Ectodermal cell (in vitro differentiated cells): ENCODE results near the gene RAD51B.

Experiments
- H3K27ac ChIP-seq: 2 replicates; pipeline ENCODE4 v1.7.0; 2013; ENCODE audit warnings: mild to moderate bottlenecking, low read depth, low read length; ENCODE audit not compliant: insufficient read depth, poor library complexity, severe bottlenecking
- H3K27me3 ChIP-seq: 2 replicates; pipeline ENCODE4 v1.7.0; 2013; ENCODE audit warnings: mild to moderate bottlenecking, low read length; ENCODE audit not compliant: insufficient read depth, control insufficient read depth, poor library complexity, severe bottlenecking
- H3K36me3 ChIP-seq: one replicate; pipeline ENCODE4 v1.7.0; 2013; ENCODE audit warnings: low read length; ENCODE audit not compliant: control insufficient read depth, insufficient read depth
- H3K4me1 ChIP-seq: one replicate; pipeline ENCODE4 v1.7.0; 2013; ENCODE audit warnings: low read length; ENCODE audit not compliant: control insufficient read depth, insufficient read depth
- H3K4me3 ChIP-seq: 2 replicates; pipeline ENCODE4 v1.7.0; 2013; ENCODE audit warnings: low read depth, low read length, control low read depth; ENCODE audit not compliant: insufficient read depth
- H3K9me3 ChIP-seq: 2 replicates; pipeline ENCODE4 v1.7.0; 2013; ENCODE audit warnings: mild to moderate bottlenecking, low read length, moderate library complexity; ENCODE audit not compliant: control insufficient read depth
- WGBS, 2 experiments: methylation state at CpG; one replicate each; pipeline ENCODE4 v1.1.7; 2013; ENCODE audit warnings: missing lambda C conversion rate in 2 of 2; 5-methylcytosine and 5-hydroxymethylcytosine counted together

Gene RAD51B

DNA sequence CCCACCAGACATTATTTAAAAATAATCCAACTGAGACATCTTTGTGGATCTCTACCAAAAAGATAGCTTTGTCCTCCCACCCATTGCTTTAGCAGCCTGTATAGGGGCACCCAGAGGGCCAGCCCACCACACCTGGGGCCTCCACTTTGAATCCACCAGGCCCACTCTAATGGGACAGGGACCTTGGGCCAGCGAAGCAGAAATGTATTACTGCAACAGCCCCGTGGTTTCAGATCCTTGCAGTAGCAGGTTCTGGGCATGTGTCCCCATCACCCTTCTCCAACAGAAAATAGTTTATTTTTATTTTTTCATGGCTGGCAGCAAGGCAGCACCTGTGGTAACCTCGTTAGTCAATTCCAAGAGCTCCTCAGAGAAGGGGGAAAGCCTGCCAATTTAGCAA lies 754.9 kb downstream of the RAD51B start:
- 95% methylated on average over 3 of the region's 3 CpGs for WGBS, 2 experiments
- Histone ChIP-seq H3K36me3 (no peaks in the 10 kb centered on the region), H3K27me3 (no peaks in the 10 kb centered on the region), H3K27ac (no peak overlapping the region), H3K4me1 (peaks cover 29% of the 10 kb centered on the region), H3K9me3 (no peaks in the 10 kb centered on the region), H3K4me3 (no peak overlapping the region)

GRCh38 chr14:68574906-68575305 lies 755.3 kb downstream of the RAD51B start:
- Histone ChIP-seq H3K36me3 (no peaks in the 10 kb centered on the region), H3K27me3 (no peaks in the 10 kb centered on the region), H3K4me1 (peaks cover 24% of the 10 kb centered on the region), H3K9me3 (no peaks in the 10 kb centered on the region), H3K4me3 (no peak overlapping the region), H3K27ac (no peak overlapping the region)
- 93 to 100% methylated on average over 3 of the region's 3 CpGs for WGBS, 2 experiments

DNA sequence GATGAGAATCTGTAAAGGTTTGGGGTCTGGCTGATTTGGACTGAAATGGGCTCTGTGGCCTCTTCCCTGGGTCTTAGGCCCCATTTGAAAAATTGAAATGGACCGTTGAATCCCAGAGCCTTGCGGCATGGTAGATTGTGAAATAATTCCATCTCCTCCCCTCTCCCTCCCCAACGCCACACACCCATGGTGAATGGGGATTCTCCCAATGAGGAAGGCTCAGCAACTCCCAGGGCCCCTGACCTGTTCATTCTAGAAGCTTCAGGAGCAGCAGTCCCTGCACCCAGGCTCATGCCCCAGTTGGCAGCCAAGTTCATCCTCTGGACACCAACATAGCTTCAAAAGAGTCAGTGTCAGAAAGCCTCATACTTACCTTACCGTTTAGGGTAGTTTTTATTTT lies 755.8 kb downstream of the RAD51B start:
- Histone ChIP-seq H3K4me3 (no peak overlapping the region), H3K27ac (no peak overlapping the region), H3K27me3 (no peaks in the 10 kb centered on the region), H3K9me3 (no peaks in the 10 kb centered on the region), H3K36me3 (no peaks in the 10 kb centered on the region), H3K4me1 (peaks cover 19% of the 10 kb centered on the region)
- WGBS, 2 experiments, result 79 to 83% methylated on average over 3 to 4 of the region's 4 CpGs

DNA sequence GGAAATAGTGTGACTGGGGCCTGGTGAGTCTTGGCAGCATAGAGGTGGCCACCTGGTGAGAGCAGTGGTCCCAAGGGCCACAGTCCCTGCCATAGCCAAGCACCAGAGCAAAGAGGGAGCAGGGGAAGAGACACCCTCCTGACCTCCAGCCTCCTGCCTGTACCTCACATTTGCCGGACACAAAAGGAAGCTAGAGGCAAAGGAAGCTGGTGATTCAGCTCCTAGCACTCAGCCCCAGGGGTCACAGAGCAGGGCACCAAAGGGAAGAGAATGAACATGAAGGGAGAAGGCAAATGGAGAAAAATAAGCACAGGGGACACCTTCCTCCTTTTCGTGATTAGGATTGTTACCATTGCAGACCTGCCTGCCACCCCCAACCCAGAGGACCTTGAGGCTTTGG lies 756.5 kb downstream of the RAD51B start:
- H3K27ac ChIP-seq, result no peak overlapping the region
- WGBS, 2 experiments, result 85 to 89% methylated on average over 2 of the region's 2 CpGs
- no peaks in the 10 kb centered on the region for H3K9me3 ChIP-seq
- no peaks in the 10 kb centered on the region for H3K36me3 ChIP-seq
- no peaks in the 10 kb centered on the region for H3K27me3 ChIP-seq
- H3K4me1 ChIP-seq, result peaks cover 13% of the 10 kb centered on the region
- no peak overlapping the region for H3K4me3 ChIP-seq

GRCh38 chr14:68576496-68577244 lies 757.1 kb downstream of the RAD51B start:
- H3K27me3 ChIP-seq, result no peaks in the 10 kb centered on the region
- H3K4me3 ChIP-seq, result no peak overlapping the region
- 93 to 97% methylated on average over 4 of the region's 4 CpGs for WGBS, 2 experiments
- H3K9me3 ChIP-seq, result no peaks in the 10 kb centered on the region
- no peak overlapping the region for H3K27ac ChIP-seq
- H3K36me3 ChIP-seq, result no peaks in the 10 kb centered on the region
- H3K4me1 ChIP-seq, result peaks cover 13% of the 10 kb centered on the region

GRCh38 chr14:68577802-68578541 lies 758.4 kb downstream of the RAD51B start:
- peaks cover 13% of the 10 kb centered on the region for H3K4me1 ChIP-seq
- no peak overlapping the region for H3K4me3 ChIP-seq
- no peaks in the 10 kb centered on the region for H3K36me3 ChIP-seq
- H3K27me3 ChIP-seq, result no peaks in the 10 kb centered on the region
- H3K9me3 ChIP-seq, result no peaks in the 10 kb centered on the region
- WGBS, 2 experiments, result 87 to 88% methylated on average over 15 to 16 of the region's 16 CpGs
- H3K27ac ChIP-seq, result no peak overlapping the region

- no peak overlapping the region for H3K27ac ChIP-seq
- no peak overlapping the region for H3K4me3 ChIP-seq
- no peaks in the 10 kb centered on the region for H3K27me3 ChIP-seq
- WGBS, 2 experiments, result 86 to 90% methylated on average over 2 of the region's 2 CpGs
- H3K36me3 ChIP-seq, result no peaks in the 10 kb centered on the region
- no peaks in the 10 kb centered on the region for H3K9me3 ChIP-seq
- peaks cover 13% of the 10 kb centered on the region for H3K4me1 ChIP-seq
Observed at GRCh38 chr14:68578597-68578996, 759.0 kb downstream of the RAD51B start.

DNA sequence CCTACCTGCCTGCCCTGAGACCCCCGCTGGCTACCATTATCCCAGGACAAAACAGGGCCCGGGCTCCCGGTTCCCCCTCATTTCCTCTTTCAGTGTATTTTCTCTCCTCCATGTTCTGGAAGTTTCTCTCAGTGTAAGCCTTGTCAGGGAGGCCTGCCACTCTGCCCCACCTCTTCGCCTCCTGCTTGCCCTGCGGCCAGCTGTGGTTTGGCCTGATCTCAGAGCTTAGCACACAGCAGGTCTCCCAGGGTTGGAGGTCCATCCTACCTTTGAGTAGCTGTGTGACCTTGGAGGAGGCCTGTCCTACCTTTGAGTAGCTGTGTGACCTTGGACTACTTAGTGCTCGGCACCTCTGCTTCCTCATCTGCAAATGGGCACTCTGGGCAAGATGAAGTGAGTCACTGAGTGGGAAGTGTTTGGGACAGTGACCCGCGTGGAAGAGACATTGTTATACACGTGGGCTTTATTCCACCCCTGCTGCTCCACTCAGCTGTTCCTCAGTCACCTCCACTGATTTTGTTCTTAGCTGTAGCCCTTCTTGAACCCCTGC lies 760.6 kb downstream of the RAD51B start:
- no peak overlapping the region for H3K4me3 ChIP-seq
- no peaks in the 10 kb centered on the region for H3K27me3 ChIP-seq
- H3K9me3 ChIP-seq, result no peaks in the 10 kb centered on the region
- H3K4me1 ChIP-seq, result peaks cover 19% of the 10 kb centered on the region
- H3K36me3 ChIP-seq, result no peaks in the 10 kb centered on the region
- no peak overlapping the region for H3K27ac ChIP-seq
- 87 to 88% methylated on average over 9 of the region's 9 CpGs for WGBS, 2 experiments

- 85 to 96% methylated on average over 5 of the region's 5 CpGs for WGBS, 2 experiments
- Histone ChIP-seq H3K36me3 (no peaks in the 10 kb centered on the region), H3K4me3 (no peak overlapping the region), H3K4me1 (peaks cover 24% of the 10 kb centered on the region), H3K27me3 (no peaks in the 10 kb centered on the region), H3K27ac (no peak overlapping the region), H3K9me3 (no peaks in the 10 kb centered on the region)
Observed at GRCh38 chr14:68580671-68581070, 761.1 kb downstream of the RAD51B start.

GRCh38 chr14:68583548-68584280 lies 764.1 kb downstream of the RAD51B start:
- 93 to 94% methylated on average over 13 of the region's 13 CpGs for WGBS, 2 experiments
- Histone ChIP-seq H3K36me3 (no peaks in the 10 kb centered on the region), H3K27me3 (no peaks in the 10 kb centered on the region), H3K4me3 (no peak overlapping the region), H3K27ac (no peak overlapping the region), H3K4me1 (peaks cover 45% of the 10 kb centered on the region), H3K9me3 (no peaks in the 10 kb centered on the region)
